ENCODE measurements around the gene RXRB. TPM values are rescaled to one million over a fixed set of nuclear protein-coding genes. Genes with fewer than 3 reads are reported as not detected.

The RXRB gene
- total RNA-seq, 2 donors from 2014 or later = 46.6 to 89.0 TPM

GRCh38 chr6:33173535-33174180, 26.8 kb downstream of the RXRB start:
- DNase-seq (ENCODE audit: low spot score in 2 of 2) (no peak), ATAC-seq (no peak)
- no peaks in the 10 kb centered on the region for H3K9me3 Mint-ChIP-seq
- no peak overlapping the region for H3K27ac Mint-ChIP-seq
- no peaks in the 10 kb centered on the region for H3K36me3 Mint-ChIP-seq

GRCh38 chr6:33172688-33173534, 27.6 kb downstream of the RXRB start:
- DNase-seq (ENCODE audit: low spot score in 2 of 2) (no peak), ATAC-seq (no peak)
- Mint-ChIP-seq H3K9me3 (no peaks in the 10 kb centered on the region), H3K27ac (peak overlapping the region in 1 of 2 donors; percentile 25), H3K36me3 (no peaks in the 10 kb centered on the region)

- DNase-seq (ENCODE audit: low spot score in 2 of 2) (no peak), ATAC-seq (no peak)
- no peaks in the 10 kb centered on the region for H3K36me3 Mint-ChIP-seq
- peak overlapping the region in 1 of 2 donors; percentile 65 for H3K27ac Mint-ChIP-seq
- H3K9me3 Mint-ChIP-seq = no peaks in the 10 kb centered on the region
These were observed 28.4 kb downstream of the RXRB start for GRCh38 chr6:33171880-33172687.

GRCh38 chr6:33171016-33171879, 29.2 kb downstream of the RXRB start:
- Mint-ChIP-seq H3K36me3 (no peaks in the 10 kb centered on the region), H3K27ac (peak overlapping the region in 1 of 2 donors; percentile 81), H3K9me3 (no peaks in the 10 kb centered on the region)
- ATAC-seq = no peak
- no peak for DNase-seq (ENCODE audit: low spot score in 2 of 2)

- ATAC-seq (no peak), DNase-seq (ENCODE audit: low spot score in 2 of 2) (no peak)
- Mint-ChIP-seq H3K36me3 (no peaks in the 10 kb centered on the region), H3K9me3 (no peaks in the 10 kb centered on the region), H3K27ac (no peak overlapping the region)
These were observed 30.1 kb downstream of the RXRB start for GRCh38 chr6:33170176-33171015.

GRCh38 chr6:33169291-33170175, 30.9 kb downstream of the RXRB start:
- Mint-ChIP-seq H3K36me3 (no peaks in the 10 kb centered on the region), H3K27ac (peak overlapping the region in 1 of 2 donors; percentile 26), H3K9me3 (no peaks in the 10 kb centered on the region)
- ATAC-seq (no peak), DNase-seq (ENCODE audit: low spot score in 2 of 2) (no peak)

- H3K27ac Mint-ChIP-seq = peak overlapping the region in 1 of 2 donors; percentile 58
- no peak for ATAC-seq
- H3K36me3 Mint-ChIP-seq = no peaks in the 10 kb centered on the region
- DNase-seq (ENCODE audit: low spot score in 2 of 2) = no peak
- H3K9me3 Mint-ChIP-seq = no peaks in the 10 kb centered on the region
These were observed 31.8 kb downstream of the RXRB start for GRCh38 chr6:33168639-33169038.

- peak overlapping the region in 1 of 2 donors; percentile 58 for H3K27ac Mint-ChIP-seq
- ATAC-seq (peak in 1 of 2 donors; percentile 27), DNase-seq (ENCODE audit: low spot score in 2 of 2) (no peak)
These were observed 32.2 kb downstream of the RXRB start for GRCh38 chr6:33168284-33168601.

GRCh38 chr6:33167374-33168283, 32.8 kb downstream of the RXRB start:
- Mint-ChIP-seq H3K36me3 (no peaks in the 10 kb centered on the region), H3K9me3 (no peaks in the 10 kb centered on the region), H3K27ac (peak overlapping the region in 1 of 2 donors; percentile 58)
- ATAC-seq (no peak), DNase-seq (ENCODE audit: low spot score in 2 of 2) (no peak)

More at GRCh38 chr6:33168284-33168601, 32.2 kb downstream of the RXRB start:
- H3K36me3 Mint-ChIP-seq = no peaks in the 10 kb centered on the region
- H3K9me3 Mint-ChIP-seq = no peaks in the 10 kb centered on the region

GRCh38 chr6:33166811-33167210, 33.7 kb downstream of the RXRB start:
- Mint-ChIP-seq H3K9me3 (no peaks in the 10 kb centered on the region), H3K36me3 (no peaks in the 10 kb centered on the region), H3K27ac (peak overlapping the region in 1 of 2 donors; percentile 66)
- ATAC-seq = no peak
- DNase-seq (ENCODE audit: low spot score in 2 of 2) = peak in 1 of 2 donors; percentile 48

GRCh38 chr6:33166363-33166762, 34.1 kb downstream of the RXRB start:
- Mint-ChIP-seq H3K36me3 (no peaks in the 10 kb centered on the region), H3K27ac (peak overlapping the region in 1 of 2 donors; percentile 66), H3K9me3 (no peaks in the 10 kb centered on the region)
- no peak for ATAC-seq
- DNase-seq (ENCODE audit: low spot score in 2 of 2) = no peak

GRCh38 chr6:33165581-33166258, 34.7 kb downstream of the RXRB start:
- Mint-ChIP-seq H3K36me3 (no peaks in the 10 kb centered on the region), H3K9me3 (no peaks in the 10 kb centered on the region), H3K27ac (no peak overlapping the region)
- DNase-seq (ENCODE audit: low spot score in 2 of 2) (peak in 1 of 2 donors; percentile 51), ATAC-seq (no peak)

GRCh38 chr6:33164665-33165373, 35.6 kb downstream of the RXRB start:
- H3K27ac Mint-ChIP-seq = no peak overlapping the region
- no peaks in the 10 kb centered on the region for H3K36me3 Mint-ChIP-seq
- DNase-seq (ENCODE audit: low spot score in 2 of 2) = peak in 1 of 2 donors; percentile 49
- no peak for ATAC-seq
- no peaks in the 10 kb centered on the region for H3K9me3 Mint-ChIP-seq

Data from activated naive CD4-positive, alpha-beta T cell treated with anti-CD3 and anti-CD28 coated beads, Interleukin-2, amount 50 U/mL, for 72 hours (primary cell).